ENCODE measurements around the gene MYO6. TPM values are rescaled to one million over a fixed set of nuclear protein-coding genes. Genes with fewer than 3 reads are reported as not detected.

Gene MYO6
- total and polyA plus RNA-seq, 4 donors = 15.6 to 100 (median 51.7) TPM

- WGBS, 2 donors = 51 to 72% methylated on average over 3 of the region's 3 CpGs
Observed at GRCh38 chr6:75752365-75752764, 3.3 kb downstream of the MYO6 start.

GRCh38 chr6:75755704-75756103 is 6.7 kb downstream of the MYO6 start:
- ATAC-seq (ENCODE audit: insufficient read depth, low FRiP score) = no peak
- 89 to 92% methylated on average over 5 of the region's 5 CpGs for WGBS, 2 donors
- H3K4me1 ChIP-seq (ENCODE audit: control insufficient read depth in 5 of 5, insufficient read depth in 5 of 5, low read length in 5 of 5) = peaks cover 0 to 2% (median 0%) of the 10 kb centered on the region in 5 donors
- DNase-seq = no peak
- H3K9me3 ChIP-seq (ENCODE audit: control insufficient read depth in 4 of 4, insufficient read depth in 3 of 4, low read length in 3 of 4) = no peaks in the 10 kb centered on the region
- no peak overlapping the region for H3K9ac ChIP-seq (ENCODE audit: insufficient read depth in 1 of 2, low read length in 2 of 2)
- H3K27ac ChIP-seq (ENCODE audit: low read depth in 1 of 2, low read length in 1 of 2) = no peak overlapping the region
- no peak for TF ChIP-seq CTCF (IDR thresholded peaks at IDR 0.05; ENCODE audit: control extremely low read depth, extremely low read depth)
- no peaks in the 10 kb centered on the region for H3K27me3 ChIP-seq (ENCODE audit: control insufficient read depth in 3 of 3, insufficient read depth in 3 of 3, low read length in 2 of 3)
- H3K36me3 ChIP-seq (ENCODE audit: control insufficient read depth in 4 of 4, insufficient read depth in 4 of 4, low read length in 4 of 4) = no peaks in the 10 kb centered on the region
- no peak overlapping the region for H3K4me3 ChIP-seq

More at GRCh38 chr6:75752365-75752764, 3.3 kb downstream of the MYO6 start:
- ATAC-seq (ENCODE audit: insufficient read depth, low FRiP score) (no peak), DNase-seq (peak in 1 of 3 donors; percentile 31)
- Histone ChIP-seq H3K27me3 (ENCODE audit: control insufficient read depth in 3 of 3, insufficient read depth in 3 of 3, low read length in 2 of 3) (no peaks in the 10 kb centered on the region), H3K9ac (ENCODE audit: insufficient read depth in 1 of 2, low read length in 2 of 2) (no peak overlapping the region), H3K4me1 (ENCODE audit: control insufficient read depth in 5 of 5, insufficient read depth in 5 of 5, low read length in 5 of 5) (peaks cover 0 to 5% (median 0%) of the 10 kb centered on the region in 5 donors), H3K4me3 (no peak overlapping the region), H3K9me3 (ENCODE audit: control insufficient read depth in 4 of 4, insufficient read depth in 3 of 4, low read length in 3 of 4) (no peaks in the 10 kb centered on the region), H3K27ac (ENCODE audit: low read depth in 1 of 2, low read length in 1 of 2) (no peak overlapping the region), H3K36me3 (ENCODE audit: control insufficient read depth in 4 of 4, insufficient read depth in 4 of 4, low read length in 4 of 4) (no peaks in the 10 kb centered on the region)
- TF ChIP-seq CTCF (IDR thresholded peaks at IDR 0.05; ENCODE audit: control extremely low read depth, extremely low read depth) = no peak

GRCh38 chr6:75757295-75757694 is 8.3 kb downstream of the MYO6 start:
- no peaks in the 10 kb centered on the region for H3K9me3 ChIP-seq (ENCODE audit: control insufficient read depth in 4 of 4, insufficient read depth in 3 of 4, low read length in 3 of 4)
- no peak for TF ChIP-seq CTCF (IDR thresholded peaks at IDR 0.05; ENCODE audit: control extremely low read depth, extremely low read depth)
- H3K36me3 ChIP-seq (ENCODE audit: control insufficient read depth in 4 of 4, insufficient read depth in 4 of 4, low read length in 4 of 4) = no peaks in the 10 kb centered on the region
- WGBS, 2 donors = 84 to 93% methylated on average over 3 of the region's 3 CpGs
- H3K9ac ChIP-seq (ENCODE audit: insufficient read depth in 1 of 2, low read length in 2 of 2) = no peak overlapping the region
- H3K27ac ChIP-seq (ENCODE audit: low read depth in 1 of 2, low read length in 1 of 2) = no peak overlapping the region
- no peak overlapping the region for H3K4me3 ChIP-seq
- H3K27me3 ChIP-seq (ENCODE audit: control insufficient read depth in 3 of 3, insufficient read depth in 3 of 3, low read length in 2 of 3) = no peaks in the 10 kb centered on the region
- ATAC-seq (ENCODE audit: insufficient read depth, low FRiP score) = no peak
- no peak for DNase-seq
- H3K4me1 ChIP-seq (ENCODE audit: control insufficient read depth in 5 of 5, insufficient read depth in 5 of 5, low read length in 5 of 5) = peaks cover 0 to 2% (median 0%) of the 10 kb centered on the region in 5 donors

GRCh38 chr6:75758061-75758460 is 9.0 kb downstream of the MYO6 start:
- Histone ChIP-seq H3K27me3 (ENCODE audit: control insufficient read depth in 3 of 3, insufficient read depth in 3 of 3, low read length in 2 of 3) (no peaks in the 10 kb centered on the region), H3K9me3 (ENCODE audit: control insufficient read depth in 4 of 4, insufficient read depth in 3 of 4, low read length in 3 of 4) (no peaks in the 10 kb centered on the region), H3K27ac (ENCODE audit: low read depth in 1 of 2, low read length in 1 of 2) (no peak overlapping the region), H3K4me3 (no peak overlapping the region), H3K36me3 (ENCODE audit: control insufficient read depth in 4 of 4, insufficient read depth in 4 of 4, low read length in 4 of 4) (no peaks in the 10 kb centered on the region), H3K9ac (ENCODE audit: insufficient read depth in 1 of 2, low read length in 2 of 2) (no peak overlapping the region), H3K4me1 (ENCODE audit: control insufficient read depth in 5 of 5, insufficient read depth in 5 of 5, low read length in 5 of 5) (peaks cover 0 to 2% (median 0%) of the 10 kb centered on the region in 5 donors)
- WGBS, 2 donors = 39 to 59% methylated on average over 5 of the region's 5 CpGs
- DNase-seq (no peak), ATAC-seq (ENCODE audit: insufficient read depth, low FRiP score) (no peak)
- TF ChIP-seq CTCF (IDR thresholded peaks at IDR 0.05; ENCODE audit: control extremely low read depth, extremely low read depth) = no peak
